Natural killer cell (primary cell): ENCODE data around the gene VSIG10L2. TPM values are rescaled to one million over a fixed set of nuclear protein-coding genes. Genes with fewer than 3 reads are reported as not detected.

Experiments
- ATAC-seq, 3 donors: fragments of 150-1000 bp in 2 of 3; fragments of 200-7000 bp in 1 of 3; cut with Tn5 transposase; 1 replicate in 1 of 3; 2 replicates in 2 of 3; pipeline ENCODE4 v1.10.0; 2021; ENCODE audit warnings: mild to moderate bottlenecking in 2 of 3, moderate library complexity in 2 of 3
- DNase-seq, 2 donors: peaks; one replicate each; pipeline versions ENCODE4 v3.0.0 to v3.0.0-alpha.2; 2013 to 2021; ENCODE audit warnings: mixed read lengths in 1 of 2
- H3K27ac ChIP-seq: one replicate; pipeline ENCODE4 v1.5.1; 2013; ENCODE audit warnings: mild to moderate bottlenecking, low read length
- H3K27me3 ChIP-seq: one replicate; pipeline ENCODE4 v1.6.1; 2013; ENCODE audit warnings: low read length; ENCODE audit not compliant: control insufficient read depth, insufficient read depth
- H3K36me3 ChIP-seq: one replicate; pipeline ENCODE4 v1.6.1; 2013; ENCODE audit warnings: low read length; ENCODE audit not compliant: control insufficient read depth, insufficient read depth
- H3K4me1 ChIP-seq: one replicate; pipeline ENCODE4 v1.6.1; 2013; ENCODE audit warnings: low read length; ENCODE audit not compliant: control insufficient read depth, insufficient read depth
- H3K4me3 ChIP-seq: one replicate; pipeline ENCODE4 v1.5.1; 2013; ENCODE audit warnings: low read length
- H3K9me3 ChIP-seq: one replicate; pipeline ENCODE4 v1.6.1; 2013; ENCODE audit warnings: low read length; ENCODE audit not compliant: control insufficient read depth, insufficient read depth
- H3K27ac Mint-ChIP-seq, 2 donors: one replicate each; pipeline ENCODE4 v1.8.0; 2022; ENCODE audit warnings: mild to moderate bottlenecking in 2 of 2, mixed read lengths in 2 of 2, moderate library complexity in 1 of 2
- H3K27me3 Mint-ChIP-seq, 2 donors: one replicate each; pipeline ENCODE4 v1.8.0; 2022; ENCODE audit warnings: low read depth in 2 of 2, mixed read lengths in 2 of 2
- H3K36me3 Mint-ChIP-seq: one replicate; pipeline ENCODE4 v1.8.0; 2022; ENCODE audit warnings: mixed read lengths
- H3K4me1 Mint-ChIP-seq, 2 donors: one replicate each; pipeline ENCODE4 v1.8.0; 2022; ENCODE audit warnings: mixed read lengths in 2 of 2
- H3K4me3 Mint-ChIP-seq: one replicate; pipeline ENCODE4 v1.8.0; 2022; ENCODE audit warnings: mild to moderate bottlenecking, moderate library complexity, mixed read lengths
- H3K9me3 Mint-ChIP-seq, 2 donors: one replicate each; pipeline ENCODE4 v1.8.0; 2022; ENCODE audit warnings: mixed read lengths in 2 of 2
- CTCF ChIP-seq: fragments of 200-600 bp; IDR thresholded peaks from one replicate; pipeline ENCODE4 v1.8.0; 2022; ENCODE audit warnings: antibody characterized with exemption
- WGBS: methylation state at CpG from one replicate; pipeline ENCODE4 v1.1.7; 2013; ENCODE audit warnings: missing lambda C conversion rate; ENCODE audit not compliant: insufficient coverage; 5-methylcytosine and 5-hydroxymethylcytosine counted together
- intact Hi-C: fragments of 100-400 bp; cut with micrococcal nuclease; formaldehyde crosslinking; loops from one replicate; pipeline ENCODE4 v1.14.2; 2022
- total RNA-seq, 4 donors: library from RNA; stranded (reverse); fragments of 120-200 nt in 1 of 4; gene quantifications; one replicate each; pipeline versions ENCODE4 v1.2.3 to v1.2.4, GENCODE V29; 2013 to 2022

The VSIG10L2 gene
- total RNA-seq, 3 donors from 2014 or later (not counting 1 experiment from before 2014, with no cell fraction given): not detected

GRCh38 chr11:125944350-125945010 lies 1.4 kb upstream of the VSIG10L2 start:
- no peak overlapping the region for H3K4me3 Mint-ChIP-seq
- 74% methylated on average over 12 of the region's 13 CpGs for WGBS
- no peaks in the 10 kb centered on the region for H3K36me3 Mint-ChIP-seq
- peaks cover 5 to 6% of the 10 kb centered on the region in 2 donors for H3K4me1 Mint-ChIP-seq
- DNase-seq: no peak
- Histone ChIP-seq H3K9me3 (no peaks in the 10 kb centered on the region), H3K27me3 (no peaks in the 10 kb centered on the region), H3K4me3 (no peak overlapping the region), H3K4me1 (no peaks in the 10 kb centered on the region), H3K27ac (no peak overlapping the region), H3K36me3 (no peaks in the 10 kb centered on the region)
- H3K9me3 Mint-ChIP-seq: no peaks in the 10 kb centered on the region
- no peak overlapping the region for H3K27ac Mint-ChIP-seq
- TF ChIP-seq CTCF: no peak
- H3K27me3 Mint-ChIP-seq: peaks cover 9 to 10% of the 10 kb centered on the region in 2 donors
- ATAC-seq: no peak
- intact Hi-C loops: no loop called here

GRCh38 chr11:125945011-125945796 lies 640 bp upstream of the VSIG10L2 start:
- WGBS: 74% methylated on average over 10 of the region's 15 CpGs
- Mint-ChIP-seq H3K4me1 (peaks cover 5 to 6% of the 10 kb centered on the region in 2 donors), H3K27me3 (peaks cover 9 to 10% of the 10 kb centered on the region in 2 donors), H3K4me3 (no peak overlapping the region), H3K36me3 (no peaks in the 10 kb centered on the region), H3K27ac (no peak overlapping the region), H3K9me3 (no peaks in the 10 kb centered on the region)
- Histone ChIP-seq H3K27me3 (no peaks in the 10 kb centered on the region), H3K27ac (no peak overlapping the region), H3K36me3 (no peaks in the 10 kb centered on the region), H3K4me1 (no peaks in the 10 kb centered on the region), H3K4me3 (no peak overlapping the region), H3K9me3 (no peaks in the 10 kb centered on the region)
- DNase-seq (no peak), ATAC-seq (no peak)
- intact Hi-C loops: no loop called here
- no peak for TF ChIP-seq CTCF

GRCh38 chr11:125946712-125947418 lies 1.0 kb downstream of the VSIG10L2 start:
- Mint-ChIP-seq H3K4me1 (peaks cover 5% of the 10 kb centered on the region in 2 donors), H3K27me3 (peaks cover 12 to 17% of the 10 kb centered on the region in 2 donors), H3K9me3 (no peaks in the 10 kb centered on the region), H3K4me3 (no peak overlapping the region), H3K27ac (no peak overlapping the region), H3K36me3 (no peaks in the 10 kb centered on the region)
- H3K27me3 ChIP-seq: no peaks in the 10 kb centered on the region
- WGBS: 86% methylated on average over 14 of the region's 14 CpGs
- H3K9me3 ChIP-seq: no peaks in the 10 kb centered on the region
- DNase-seq: no peak
- H3K4me3 ChIP-seq: no peak overlapping the region
- no peaks in the 10 kb centered on the region for H3K36me3 ChIP-seq
- intact Hi-C loops: no loop called here
- no peaks in the 10 kb centered on the region for H3K4me1 ChIP-seq
- no peak for TF ChIP-seq CTCF
- ATAC-seq: no peak
- no peak overlapping the region for H3K27ac ChIP-seq
